ENCODE data around the gene LRRTM3.

LRRTM3 gene

DNA sequence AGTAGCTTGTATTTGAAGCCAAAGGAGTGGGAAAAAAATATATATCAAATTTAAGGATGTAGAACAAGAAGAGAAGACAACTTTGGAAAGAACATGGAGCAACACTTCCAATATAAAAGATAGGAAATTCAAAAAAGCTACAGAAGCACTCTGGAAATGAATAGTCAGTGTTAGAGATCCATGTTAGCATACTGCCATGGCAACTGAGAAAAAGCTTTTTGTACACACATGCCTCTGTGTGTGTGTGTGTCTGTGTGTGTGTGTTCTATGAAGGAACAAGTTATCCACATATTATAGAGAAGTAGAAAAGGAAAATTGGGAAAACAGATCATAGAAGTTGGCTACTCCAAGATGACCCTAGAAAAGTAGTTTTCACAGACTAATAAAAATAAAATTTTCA is 96.3 kb downstream of the LRRTM3 start:
- no peak for DNase-seq (ENCODE audit: low read depth)

DNA sequence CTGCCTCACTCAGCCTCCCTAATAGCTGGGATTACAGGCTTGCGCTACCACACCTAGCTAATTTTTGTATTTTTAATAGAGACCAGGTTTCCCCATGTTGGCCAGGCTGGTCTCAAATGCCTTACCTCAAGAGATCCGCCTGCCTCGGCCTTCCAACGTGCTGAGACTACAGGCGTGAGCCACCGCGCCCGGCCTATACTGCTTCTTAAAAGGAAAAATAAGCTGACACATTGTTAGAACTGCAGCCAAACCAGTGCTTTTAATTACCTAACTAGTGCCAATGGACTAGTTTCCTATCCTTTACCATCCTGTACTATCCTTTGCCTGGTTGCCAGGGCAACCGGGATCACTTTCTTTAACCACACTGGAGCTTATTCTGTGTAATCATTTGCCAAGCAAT is 108.0 kb downstream of the LRRTM3 start:
- no peak for DNase-seq (ENCODE audit: low read depth)

- no peak for DNase-seq (ENCODE audit: low read depth)
Measured at GRCh38 chr10:67036808-67037207, 111.0 kb downstream of the LRRTM3 start.

DNA sequence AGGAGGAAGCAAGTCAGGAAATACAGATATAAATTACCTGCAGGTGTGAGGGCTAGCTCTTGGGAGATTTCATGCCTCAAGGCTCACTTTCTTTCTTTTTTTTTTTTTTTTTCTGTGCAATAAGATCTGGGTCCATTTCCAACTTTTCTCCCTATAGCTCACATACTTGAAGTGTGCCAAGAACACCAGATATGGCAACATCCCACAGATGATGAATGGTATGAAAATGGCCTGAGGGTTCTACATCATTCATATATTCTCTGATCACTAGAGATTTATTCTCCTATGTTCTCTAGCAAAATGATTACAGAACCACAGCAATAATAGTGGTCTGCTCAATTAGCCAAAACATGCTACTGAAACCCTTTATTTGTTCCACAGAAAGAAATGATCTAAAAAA is 117.2 kb downstream of the LRRTM3 start:
- no peak for DNase-seq (ENCODE audit: low read depth)

GRCh38 chr10:67045404-67045803 is 119.6 kb downstream of the LRRTM3 start:
- DNase-seq (ENCODE audit: low read depth): no peak

- no peak for DNase-seq (ENCODE audit: low read depth)
Measured at GRCh38 chr10:67046507-67046906, 120.7 kb downstream of the LRRTM3 start.

GRCh38 chr10:67049988-67050387 is 124.2 kb downstream of the LRRTM3 start:
- DNase-seq (ENCODE audit: low read depth): no peak

DNA sequence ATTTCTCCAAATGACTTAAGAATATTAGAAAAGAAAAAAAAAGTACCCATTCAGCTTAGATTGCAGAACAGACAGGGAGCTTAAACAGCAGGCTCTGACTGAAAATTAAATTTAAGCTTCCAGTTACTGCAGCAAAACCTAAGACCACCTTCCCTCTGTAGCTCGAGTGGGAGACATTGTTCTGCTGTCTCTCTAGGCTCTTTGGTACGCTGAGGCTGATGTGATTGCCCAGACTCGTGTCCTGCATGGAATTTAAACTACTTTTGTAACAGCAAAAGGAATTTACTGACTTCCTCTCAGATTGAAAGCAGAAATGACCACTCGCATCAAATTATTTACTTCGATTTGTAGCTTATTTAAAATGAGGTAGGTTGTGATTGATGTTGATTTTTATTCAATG is 124.6 kb downstream of the LRRTM3 start:
- no peak for DNase-seq (ENCODE audit: low read depth)

DNA sequence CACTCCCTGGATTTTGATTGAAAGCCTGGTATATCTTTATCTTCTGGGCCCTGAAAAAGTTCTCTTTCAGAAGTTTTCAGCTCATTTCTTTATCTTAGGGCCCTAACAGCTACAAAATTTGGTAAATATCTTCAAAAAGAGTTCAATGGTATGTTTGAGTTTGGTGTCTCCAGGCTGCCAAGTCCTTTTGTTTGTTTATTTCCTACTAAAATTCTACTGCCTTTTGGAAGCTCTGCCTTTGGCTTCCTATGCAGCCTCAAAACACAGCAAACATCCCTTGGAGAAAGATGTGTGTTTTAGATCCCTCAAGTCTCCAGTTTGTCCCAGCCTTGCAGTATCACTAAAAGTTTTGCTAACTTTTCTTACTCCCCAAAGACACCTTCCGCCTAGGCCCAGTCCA is 146.8 kb downstream of the LRRTM3 start:
- DNase-seq (ENCODE audit: low read depth): no peak

- DNase-seq (ENCODE audit: low read depth): no peak
Measured at GRCh38 chr10:67075491-67075971, 149.7 kb downstream of the LRRTM3 start.

- no peak for DNase-seq (ENCODE audit: low read depth)
Measured at GRCh38 chr10:67076144-67076543, 150.3 kb downstream of the LRRTM3 start.

DNA sequence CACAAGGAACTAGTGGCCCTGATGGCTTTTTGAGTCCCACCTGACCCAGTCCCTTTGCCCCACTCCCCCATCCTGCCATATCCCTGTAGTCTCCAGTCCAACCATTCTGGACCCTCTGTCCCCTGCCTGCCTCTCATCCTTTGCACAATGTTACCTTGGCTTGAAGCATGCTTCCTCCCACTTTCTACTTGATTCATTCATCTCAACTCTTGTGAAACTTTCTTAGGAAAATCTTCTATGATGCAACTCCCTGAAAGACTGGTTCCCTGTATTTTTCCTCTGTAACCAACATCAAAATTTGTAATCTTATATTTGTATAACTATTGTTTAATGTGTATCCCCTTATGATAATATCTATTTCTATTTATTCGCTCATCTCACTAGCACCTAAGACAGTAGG is 151.5 kb downstream of the LRRTM3 start:
- no peak for DNase-seq (ENCODE audit: low read depth)

DNA sequence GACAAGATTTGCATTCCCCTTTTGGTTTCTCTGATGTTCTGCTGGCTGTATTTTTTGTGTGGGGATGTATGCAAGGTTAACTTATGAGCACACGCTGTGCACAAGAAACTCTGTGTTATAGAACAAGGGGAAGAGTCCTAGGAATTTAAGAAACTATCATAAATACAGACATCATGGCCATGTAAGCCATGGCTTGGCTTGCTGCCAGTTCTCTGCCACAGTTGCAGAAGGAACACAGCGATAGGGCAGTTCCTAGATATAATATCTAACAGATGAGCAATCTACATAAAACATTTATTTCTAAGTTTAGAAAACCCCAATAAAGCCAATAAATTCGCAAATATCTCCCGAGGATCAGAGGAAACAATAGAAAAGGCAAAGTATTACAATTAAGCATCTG is 153.3 kb downstream of the LRRTM3 start:
- DNase-seq (ENCODE audit: low read depth): no peak

DNA sequence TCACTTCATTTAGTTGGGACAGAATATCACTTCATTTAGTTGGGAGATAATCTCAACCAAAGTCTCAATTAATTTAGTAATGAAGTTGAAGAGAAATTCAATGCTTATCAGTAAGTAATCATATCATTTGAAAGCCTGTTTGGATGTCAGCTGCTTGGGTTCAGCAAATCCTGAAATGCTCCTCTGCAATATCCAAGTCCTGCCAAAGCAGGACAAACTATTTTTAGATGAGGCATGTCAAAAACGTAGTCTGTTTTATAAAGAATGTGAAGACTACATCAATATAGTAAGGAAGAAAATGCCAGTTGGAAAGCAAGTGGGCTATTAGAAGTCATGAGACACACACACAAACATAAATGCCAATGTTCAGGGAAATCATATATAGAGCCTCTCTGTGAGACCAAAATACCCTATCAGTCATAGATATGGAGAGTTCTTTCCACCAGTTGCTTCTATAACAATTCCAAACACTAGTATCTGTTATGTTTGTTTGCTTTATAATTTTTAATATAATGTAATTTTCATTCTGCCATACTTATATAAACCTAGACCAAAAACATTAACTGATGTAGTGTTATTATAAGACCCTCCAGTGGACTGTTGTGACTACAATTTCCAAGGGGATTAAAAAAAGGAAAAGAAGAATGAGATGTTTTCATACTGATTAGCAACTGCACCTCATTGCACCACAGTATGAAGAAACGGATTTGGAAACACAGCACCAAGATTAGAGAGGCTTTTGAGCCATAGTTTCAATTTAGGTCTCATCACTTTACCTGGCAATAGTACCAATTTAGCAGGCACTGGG is 160.7 kb downstream of the LRRTM3 start:
- no peak for DNase-seq (ENCODE audit: low read depth)

DNA sequence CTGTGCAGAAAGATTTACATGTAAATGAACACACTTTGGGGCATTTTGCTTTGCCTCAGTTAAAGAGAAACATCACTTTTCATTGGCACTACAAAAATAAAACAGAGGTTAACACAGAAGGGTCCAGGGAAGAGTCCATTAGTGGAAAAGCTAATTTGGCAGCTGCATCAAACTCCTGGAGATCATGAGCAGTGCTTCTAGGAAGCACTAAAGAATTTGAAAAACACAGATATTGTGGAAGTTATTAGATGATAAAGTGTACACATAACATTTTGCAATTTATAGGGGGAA is 161.2 kb downstream of the LRRTM3 start:
- no peak for DNase-seq (ENCODE audit: low read depth)

DNA sequence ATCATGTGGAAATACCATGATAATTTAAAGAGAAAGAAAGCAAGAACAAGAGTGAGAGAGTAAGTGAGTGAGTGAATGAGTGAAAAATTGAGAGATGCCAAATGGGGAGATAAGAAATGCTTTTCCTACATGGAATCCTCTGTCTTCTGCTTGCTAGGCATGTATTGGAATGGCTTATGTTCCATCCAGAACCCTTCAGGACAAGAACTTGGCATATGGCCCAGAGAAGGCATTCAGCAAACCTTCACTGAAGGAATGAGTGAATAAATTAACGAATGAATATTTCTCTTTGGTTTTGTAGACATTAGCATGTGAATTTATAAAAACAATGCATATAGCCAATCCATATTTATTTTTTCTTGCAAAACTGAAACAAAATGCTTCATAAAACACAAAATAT is 162.2 kb downstream of the LRRTM3 start:
- DNase-seq (ENCODE audit: low read depth): no peak

DNA sequence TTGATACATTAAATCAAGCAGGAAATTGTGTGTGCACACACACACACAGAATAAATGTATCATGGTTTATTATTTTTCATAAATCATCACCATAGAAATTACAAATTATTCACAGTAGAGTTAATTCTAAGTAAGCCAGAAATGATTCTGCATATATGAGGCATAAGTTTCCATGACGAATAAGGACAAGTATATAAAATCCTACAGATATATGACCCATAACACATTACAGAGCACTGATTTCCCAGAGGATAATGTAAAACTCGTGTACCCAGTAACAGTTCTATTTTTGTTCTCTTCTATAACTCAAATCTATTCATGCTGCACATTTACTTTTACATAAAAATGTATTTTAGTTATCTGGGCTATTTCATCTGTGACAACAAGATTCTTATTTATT is 169.7 kb downstream of the LRRTM3 start:
- no peak for DNase-seq (ENCODE audit: low read depth)

GRCh38 chr10:67098461-67098860 is 172.6 kb downstream of the LRRTM3 start:
- no peak for DNase-seq (ENCODE audit: low read depth)

DNA sequence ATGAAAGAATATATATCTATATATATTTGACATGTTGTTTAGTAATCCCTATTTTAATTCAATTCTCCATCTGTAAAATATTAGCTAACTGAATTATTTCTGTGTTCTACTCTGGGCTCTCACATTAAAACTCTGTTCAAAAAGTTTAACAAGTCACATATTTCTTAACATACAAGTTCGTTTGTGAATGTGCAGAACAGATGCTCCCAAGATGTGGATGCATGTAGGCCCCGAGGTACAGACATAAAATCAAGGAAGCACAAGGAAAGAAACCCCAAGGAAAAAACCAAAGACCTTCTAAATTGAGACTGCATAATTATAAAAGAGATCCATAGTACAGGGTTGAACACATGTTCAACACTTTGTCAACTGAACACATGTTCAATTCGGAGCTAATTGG is 175.1 kb downstream of the LRRTM3 start:
- no peak for DNase-seq (ENCODE audit: low read depth)

- DNase-seq (ENCODE audit: low read depth): no peak
Measured at GRCh38 chr10:67107670-67108069, 181.8 kb downstream of the LRRTM3 start.

GRCh38 chr10:67110286-67110685 is 184.4 kb downstream of the LRRTM3 start:
- DNase-seq (ENCODE audit: low read depth): no peak

DNA sequence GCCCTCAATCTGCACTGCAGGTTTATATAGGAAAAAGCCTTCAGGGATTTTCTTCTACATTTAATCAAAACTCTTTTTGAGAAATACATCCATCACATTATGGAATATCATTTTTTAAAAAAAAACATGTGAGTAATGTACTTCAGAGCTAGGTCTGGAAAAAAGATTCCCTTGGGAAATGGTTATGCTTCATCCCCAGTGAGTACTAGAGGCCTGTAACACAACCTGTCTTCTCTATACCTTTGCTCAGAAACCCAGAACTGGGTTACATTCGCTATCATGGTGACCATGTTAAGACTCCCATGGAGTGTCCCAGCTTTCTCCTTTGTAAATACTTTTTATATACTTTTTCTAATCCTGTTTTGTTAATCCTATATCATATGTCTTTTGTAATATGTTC is 186.9 kb downstream of the LRRTM3 start:
- DNase-seq (ENCODE audit: low read depth): no peak

- DNase-seq (ENCODE audit: low read depth): no peak
Measured at GRCh38 chr10:67114945-67115344, 189.1 kb downstream of the LRRTM3 start.

- DNase-seq (ENCODE audit: low read depth): no peak
Measured at GRCh38 chr10:67115972-67116371, 190.1 kb downstream of the LRRTM3 start.

Data from HS-27A (cell line).